Measurements from ENCODE around the gene AFF3.

The AFF3 gene

GRCh38 chr2:99520195-99520594 lies 622.2 kb downstream of the AFF3 start:
- TF ChIP-seq TAF1 (IDR thresholded peaks at IDR 0.05; ENCODE audit: low read depth) (no peak), CEBPB (IDR thresholded peaks at IDR 0.05) (no peak), YY1 (IDR thresholded peaks at IDR 0.05; ENCODE audit: low read depth) (no peak), REST (IDR thresholded peaks at IDR 0.05; ENCODE audit: low read depth) (no peak), FOXM1 (IDR thresholded peaks at IDR 0.05; ENCODE audit: borderline replicate concordance, low read depth) (no peak), RAD21 (IDR thresholded peaks at IDR 0.05; ENCODE audit: low read depth) (no peak), NFIC (IDR thresholded peaks at IDR 0.05) (no peak), EP300 (IDR thresholded peaks at IDR 0.05; ENCODE audit: borderline replicate concordance) (no peak), TCF12 (IDR thresholded peaks at IDR 0.05; ENCODE audit: low read depth) (no peak), USF1 (IDR thresholded peaks at IDR 0.05) (no peak), CREB1 (IDR thresholded peaks at IDR 0.05; ENCODE audit: low read depth) (no peak), MAX (IDR thresholded peaks at IDR 0.05) (no peak)

- no peak for TF ChIP-seq EGR1 (IDR thresholded peaks at IDR 0.05)
- no peak for TF ChIP-seq TEAD4 (IDR thresholded peaks at IDR 0.05)
- no peak for TF ChIP-seq ZBTB7A (IDR thresholded peaks at IDR 0.05; ENCODE audit: low read depth)
- TF ChIP-seq RAD21 (IDR thresholded peaks at IDR 0.05; ENCODE audit: low read depth) = no peak
- no peak for TF ChIP-seq FOXM1 (IDR thresholded peaks at IDR 0.05; ENCODE audit: borderline replicate concordance, low read depth)
- no peak for TF ChIP-seq YY1 (IDR thresholded peaks at IDR 0.05; ENCODE audit: low read depth)
- TF ChIP-seq TAF1 (IDR thresholded peaks at IDR 0.05; ENCODE audit: low read depth) = no peak
- no peak for TF ChIP-seq EP300 (IDR thresholded peaks at IDR 0.05; ENCODE audit: borderline replicate concordance)
- no peak for TF ChIP-seq REST (IDR thresholded peaks at IDR 0.05; ENCODE audit: low read depth)
- TF ChIP-seq NFIC (IDR thresholded peaks at IDR 0.05) = no peak
- no peak for TF ChIP-seq CREB1 (IDR thresholded peaks at IDR 0.05; ENCODE audit: low read depth)
- no peak for TF ChIP-seq USF1 (IDR thresholded peaks at IDR 0.05)
- no peak for TF ChIP-seq TCF12 (IDR thresholded peaks at IDR 0.05; ENCODE audit: low read depth)
- TF ChIP-seq MAX (IDR thresholded peaks at IDR 0.05) = no peak
- TF ChIP-seq CEBPB (IDR thresholded peaks at IDR 0.05) = no peak
Measured at GRCh38 chr2:99514357-99514756, 628.0 kb downstream of the AFF3 start.

- TF ChIP-seq CEBPB (IDR thresholded peaks at IDR 0.05) = no peak
- no peak for TF ChIP-seq ZBTB7A (IDR thresholded peaks at IDR 0.05; ENCODE audit: low read depth)
- no peak for TF ChIP-seq EGR1 (IDR thresholded peaks at IDR 0.05)
- TF ChIP-seq TCF12 (IDR thresholded peaks at IDR 0.05; ENCODE audit: low read depth) = no peak
- no peak for TF ChIP-seq TEAD4 (IDR thresholded peaks at IDR 0.05)
- no peak for TF ChIP-seq EP300 (IDR thresholded peaks at IDR 0.05; ENCODE audit: borderline replicate concordance)
- no peak for TF ChIP-seq TAF1 (IDR thresholded peaks at IDR 0.05; ENCODE audit: low read depth)
- TF ChIP-seq MAX (IDR thresholded peaks at IDR 0.05) = no peak
- TF ChIP-seq RAD21 (IDR thresholded peaks at IDR 0.05; ENCODE audit: low read depth) = no peak
- TF ChIP-seq REST (IDR thresholded peaks at IDR 0.05; ENCODE audit: low read depth) = no peak
- no peak for TF ChIP-seq FOXM1 (IDR thresholded peaks at IDR 0.05; ENCODE audit: borderline replicate concordance, low read depth)
Measured at GRCh38 chr2:99512181-99512591, 630.2 kb downstream of the AFF3 start.

- TF ChIP-seq CEBPB (IDR thresholded peaks at IDR 0.05) (no peak), TCF12 (IDR thresholded peaks at IDR 0.05; ENCODE audit: low read depth) (no peak), YY1 (IDR thresholded peaks at IDR 0.05; ENCODE audit: low read depth) (no peak), TAF1 (IDR thresholded peaks at IDR 0.05; ENCODE audit: low read depth) (no peak), TEAD4 (IDR thresholded peaks at IDR 0.05) (no peak), EGR1 (IDR thresholded peaks at IDR 0.05) (no peak), CREB1 (IDR thresholded peaks at IDR 0.05; ENCODE audit: low read depth) (no peak), REST (IDR thresholded peaks at IDR 0.05; ENCODE audit: low read depth) (no peak), NFIC (IDR thresholded peaks at IDR 0.05) (no peak), USF1 (IDR thresholded peaks at IDR 0.05) (no peak), FOXM1 (IDR thresholded peaks at IDR 0.05; ENCODE audit: borderline replicate concordance, low read depth) (no peak), RAD21 (IDR thresholded peaks at IDR 0.05; ENCODE audit: low read depth) (no peak), ZBTB7A (IDR thresholded peaks at IDR 0.05; ENCODE audit: low read depth) (no peak)
Measured at GRCh38 chr2:99509387-99509786, 633.0 kb downstream of the AFF3 start.

Measured in Ishikawa (cell line).